Neuronal stem cell (in vitro differentiated cells): ENCODE results near the gene SUMF2.

Experiments
- DNase-seq: peaks from one replicate; pipeline ENCODE4 v3.0.0-alpha.2; 2013; ENCODE audit warnings: low spot score
- H2AFZ ChIP-seq: one replicate; pipeline ENCODE4 v1.6.1; 2013; ENCODE audit warnings: mild to moderate bottlenecking, low read length, inconsistent platforms
- H2AK5ac ChIP-seq: 2 replicates; pipeline ENCODE4 v1.6.1; 2013; ENCODE audit warnings: low read depth, mild to moderate bottlenecking, inconsistent platforms, low read length, moderate library complexity, mixed read lengths
- H2BK120ac ChIP-seq: 2 replicates; pipeline ENCODE4 v1.6.1; 2013; ENCODE audit warnings: low read depth, mild to moderate bottlenecking, inconsistent platforms, low read length, moderate library complexity, mixed read lengths
- H2BK12ac ChIP-seq: one replicate; pipeline ENCODE4 v1.6.1; 2013; ENCODE audit warnings: low read length, inconsistent platforms
- H2BK15ac ChIP-seq: 2 replicates; pipeline ENCODE4 v1.6.1; 2013; ENCODE audit warnings: mild to moderate bottlenecking, low read length, inconsistent platforms, mixed read lengths
- H2BK5ac ChIP-seq: one replicate; pipeline ENCODE4 v1.6.1; 2013; ENCODE audit warnings: inconsistent platforms, mild to moderate bottlenecking, low read length, moderate library complexity
- H3K14ac ChIP-seq: one replicate; pipeline ENCODE4 v1.6.1; 2013; ENCODE audit warnings: low read length, inconsistent platforms
- H3K18ac ChIP-seq: 2 replicates; pipeline ENCODE4 v1.6.1; 2013; ENCODE audit warnings: low read length, inconsistent platforms
- H3K23ac ChIP-seq: 2 replicates; pipeline ENCODE4 v1.6.1; 2013; ENCODE audit warnings: low read depth, mild to moderate bottlenecking, mixed read lengths, low read length, inconsistent platforms; ENCODE audit not compliant: poor library complexity
- H3K27ac ChIP-seq: replicated peaks from 3 replicates; pipeline ENCODE4 v1.5.1; 2013; ENCODE audit warnings: low read length, inconsistent platforms
- H3K27me3 ChIP-seq, 3 experiments: 2 replicates each; pipeline ENCODE4 v1.6.1; 2013; ENCODE audit warnings: low read length in 3 of 3, mild to moderate bottlenecking in 2 of 3, inconsistent platforms in 1 of 3, low read depth in 1 of 3, mixed read lengths in 1 of 3, moderate library complexity in 1 of 3; ENCODE audit not compliant: control insufficient read depth in 3 of 3, insufficient read depth in 3 of 3
- H3K36me3 ChIP-seq, 2 donors: replicated peaks in 1 of 2; 2 replicates each; pipeline ENCODE4 v1.6.1; 2013; ENCODE audit warnings: low read length in 2 of 2; ENCODE audit not compliant: control insufficient read depth in 2 of 2, insufficient read depth in 2 of 2
- H3K4ac ChIP-seq: 2 replicates; pipeline ENCODE4 v1.6.1; 2013; ENCODE audit warnings: inconsistent platforms, mild to moderate bottlenecking, low read length, moderate library complexity
- H3K4me1 ChIP-seq, 2 donors: 1 replicate in 1 of 2; 2 replicates in 1 of 2; pipeline ENCODE4 v1.6.1; 2013; ENCODE audit warnings: low read length in 2 of 2, low read depth in 1 of 2; ENCODE audit not compliant: control insufficient read depth in 2 of 2, insufficient read depth in 1 of 2
- H3K4me2 ChIP-seq: one replicate; pipeline ENCODE4 v1.6.1; 2013; ENCODE audit warnings: mild to moderate bottlenecking, low read length, inconsistent platforms; ENCODE audit not compliant: insufficient read depth, poor library complexity, severe bottlenecking
- H3K4me3 ChIP-seq, 2 donors: 2 replicates each; pipeline ENCODE4 v1.5.1; 2013; ENCODE audit warnings: low read length in 2 of 2, mild to moderate bottlenecking in 2 of 2, inconsistent platforms in 1 of 2, moderate library complexity in 1 of 2
- H3K79me1 ChIP-seq: one replicate; pipeline ENCODE4 v1.6.1; 2013; ENCODE audit warnings: low read depth, mild to moderate bottlenecking, inconsistent platforms, low read length, moderate library complexity
- H3K9ac ChIP-seq: one replicate; pipeline ENCODE4 v1.6.1; 2013; ENCODE audit warnings: mild to moderate bottlenecking, low read depth, low read length, inconsistent platforms; ENCODE audit not compliant: poor library complexity
- H3K9me3 ChIP-seq, 2 donors: replicated peaks in 1 of 2; 2 replicates each; pipeline versions ENCODE3 to v1.6.1; 2013; ENCODE audit warnings: low read length in 2 of 2, mild to moderate bottlenecking in 2 of 2, inconsistent platforms in 1 of 2, low read depth in 1 of 2, mixed read lengths in 1 of 2, moderate library complexity in 1 of 2; ENCODE audit not compliant: control insufficient read depth in 2 of 2, insufficient read depth in 1 of 2
- H4K8ac ChIP-seq: one replicate; pipeline ENCODE4 v1.6.1; 2013; ENCODE audit warnings: low read depth, mild to moderate bottlenecking, inconsistent platforms, low read length, moderate library complexity
- H4K91ac ChIP-seq: one replicate; pipeline ENCODE4 v1.6.1; 2013; ENCODE audit warnings: low read length, low read depth, mild to moderate bottlenecking, inconsistent platforms; ENCODE audit not compliant: poor library complexity
- WGBS, 2 donors: extraction: QIAGEN DNeasy Blood & Tissue Kit; methylation state at CpG; one replicate each; pipeline ENCODE4 v1.1.7; 2013; ENCODE audit warnings: missing lambda C conversion rate in 2 of 2, mixed read lengths in 1 of 2; ENCODE audit not compliant: insufficient read length in 2 of 2, insufficient replicate concordance in 1 of 2; ENCODE audit errors: extremely low coverage in 2 of 2; 5-methylcytosine and 5-hydroxymethylcytosine counted together

SUMF2 gene

GRCh38 chr7:56115852-56116538 is 51.9 kb downstream of the SUMF2 start, which contains the start of gene NUPR2:
TSS of gene NUPR2 (minus strand) at chr7:56116417. CDS start at chr7:56116314, 103 bp downstream.
- Histone ChIP-seq H2BK15ac (no peak within 1 kb of the TSS), H2BK12ac (no peak within 1 kb of the TSS), H3K9ac (no peak within 1 kb of the TSS), H2BK5ac (no peak within 1 kb of the TSS), H3K27me3 (no peaks in the 10 kb centered on the region), H3K27ac (no peak within 1 kb of the TSS), H3K9me3 (peaks cover 0 to 6% of the 10 kb centered on the region in 2 donors), H2AFZ (no peak within 1 kb of the TSS), H3K4me3 (peak within 1 kb of the TSS in 1 of 2 donors; percentile 67), H3K4me1 (no peaks in the 10 kb centered on the region), H3K18ac (no peak within 1 kb of the TSS), H3K4me2 (peak within 1 kb of the TSS; percentile 18), H2AK5ac (no peak within 1 kb of the TSS), H3K14ac (no peak within 1 kb of the TSS), H2BK120ac (no peak within 1 kb of the TSS), H3K23ac (no peak within 1 kb of the TSS), H4K91ac (no peak within 1 kb of the TSS), H3K4ac (no peak within 1 kb of the TSS), H3K79me1 (peaks cover 2% of the 10 kb centered on the region), H3K36me3 (no peaks in the 10 kb centered on the region), H4K8ac (no peak within 1 kb of the TSS)
- WGBS, 2 donors = no CpG with 5 or more reads among the region's 65 CpGs
- no peak for DNase-seq

- H2BK15ac ChIP-seq = no peak overlapping the region
- no peak overlapping the region for H3K4me2 ChIP-seq
- H3K9me3 ChIP-seq = peaks cover 0 to 16% of the 10 kb centered on the region in 2 donors
- H2BK5ac ChIP-seq = no peak overlapping the region
- DNase-seq = no peak
- H3K27ac ChIP-seq = no peak overlapping the region
- H3K18ac ChIP-seq = no peak overlapping the region
- H3K14ac ChIP-seq = no peak overlapping the region
- H2AK5ac ChIP-seq = no peak overlapping the region
- H4K8ac ChIP-seq = no peak overlapping the region
- H3K4me3 ChIP-seq = no peak overlapping the region
- peaks cover 0 to 3% (median 0%) of the 10 kb centered on the region in 3 experiments for H3K27me3 ChIP-seq
- no peak overlapping the region for H2BK12ac ChIP-seq
- H4K91ac ChIP-seq = no peak overlapping the region
- no peak overlapping the region for H3K4ac ChIP-seq
- H3K4me1 ChIP-seq = no peaks in the 10 kb centered on the region
- WGBS, 2 donors = no CpG with 5 or more reads among the region's 6 CpGs
- no peak overlapping the region for H2BK120ac ChIP-seq
- no peak overlapping the region for H2AFZ ChIP-seq
- no peaks in the 10 kb centered on the region for H3K79me1 ChIP-seq
- no peaks in the 10 kb centered on the region for H3K36me3 ChIP-seq
- H3K23ac ChIP-seq = no peak overlapping the region
- no peak overlapping the region for H3K9ac ChIP-seq
Measured at GRCh38 chr7:56121440-56121839, 57.4 kb downstream of the SUMF2 start.

- Histone ChIP-seq H3K4me1 (no peaks in the 10 kb centered on the region), H3K36me3 (no peaks in the 10 kb centered on the region), H3K9me3 (peaks cover 0 to 17% of the 10 kb centered on the region in 2 donors), H2AK5ac (no peak overlapping the region), H4K91ac (no peak overlapping the region), H3K18ac (no peak overlapping the region), H3K79me1 (no peaks in the 10 kb centered on the region), H3K14ac (no peak overlapping the region), H3K4ac (no peak overlapping the region), H2BK5ac (no peak overlapping the region), H2BK12ac (no peak overlapping the region), H4K8ac (no peak overlapping the region), H3K23ac (no peak overlapping the region), H2AFZ (no peak overlapping the region), H3K9ac (no peak overlapping the region), H3K27ac (no peak overlapping the region), H3K4me3 (peak overlapping the region in 1 of 2 donors; percentile 50), H2BK120ac (no peak overlapping the region), H2BK15ac (no peak overlapping the region), H3K27me3 (peaks cover 0 to 4% (median 0%) of the 10 kb centered on the region in 3 experiments), H3K4me2 (no peak overlapping the region)
- no CpG with 5 or more reads among the region's 6 CpGs for WGBS, 2 donors
- DNase-seq = no peak
Measured at GRCh38 chr7:56124981-56125380, 60.9 kb downstream of the SUMF2 start.

- Histone ChIP-seq H3K27ac (no peak overlapping the region), H3K27me3 (peaks cover 0 to 4% (median 0%) of the 10 kb centered on the region in 3 experiments), H3K4me1 (no peaks in the 10 kb centered on the region), H3K9ac (no peak overlapping the region), H2BK120ac (no peak overlapping the region), H3K4me2 (no peak overlapping the region), H3K23ac (no peak overlapping the region), H3K14ac (no peak overlapping the region), H4K91ac (no peak overlapping the region), H2AK5ac (no peak overlapping the region), H2BK12ac (no peak overlapping the region), H4K8ac (no peak overlapping the region), H3K36me3 (no peaks in the 10 kb centered on the region), H2BK15ac (no peak overlapping the region), H3K79me1 (no peaks in the 10 kb centered on the region), H3K18ac (no peak overlapping the region), H3K4ac (no peak overlapping the region), H2AFZ (no peak overlapping the region), H3K9me3 (peaks cover 0 to 17% of the 10 kb centered on the region in 2 donors), H3K4me3 (no peak overlapping the region), H2BK5ac (no peak overlapping the region)
- no CpG with 5 or more reads among the region's 8 CpGs for WGBS, 2 donors
- no peak for DNase-seq
Measured at GRCh38 chr7:56125831-56126230, 61.7 kb downstream of the SUMF2 start.
